Neutrophil (primary cell): ENCODE measurements around the gene POLR1G.

Experiments used
- H3K27ac ChIP-seq: fragments of 200-600 bp; sonication (generic); 2 replicates; pipeline ENCODE4 v1.5.1; 2016; ENCODE audit warnings: mild to moderate bottlenecking, moderate library complexity
- H3K27me3 ChIP-seq: fragments of 200-600 bp; sonication (generic); 2 replicates; pipeline ENCODE4 v1.6.0; 2016; ENCODE audit warnings: mild to moderate bottlenecking
- H3K36me3 ChIP-seq: fragments of 200-600 bp; sonication (generic); 2 replicates; pipeline ENCODE4 v1.5.1; 2017
- H3K4me1 ChIP-seq, 2 experiments: fragments of 200-600 bp in 1 of 2; sonication (generic) in 1 of 2; 1 replicate in 1 of 2; 2 replicates in 1 of 2; pipeline versions ENCODE4 v1.5.1 to v1.6.1; 2013 to 2016; ENCODE audit warnings: low read depth in 1 of 2, low read length in 1 of 2, mild to moderate bottlenecking in 1 of 2, moderate library complexity in 1 of 2; ENCODE audit not compliant: control insufficient read depth in 1 of 2, insufficient read depth in 1 of 2
- H3K4me3 ChIP-seq, 2 experiments: fragments of 200-600 bp in 1 of 2; sonication (generic) in 1 of 2; 1 replicate in 1 of 2; 2 replicates in 1 of 2; pipeline ENCODE4 v1.5.1; 2013 to 2016; ENCODE audit warnings: low read depth in 1 of 2, low read length in 1 of 2, mild to moderate bottlenecking in 1 of 2, moderate library complexity in 1 of 2
- H3K9me3 ChIP-seq: fragments of 200-600 bp; sonication (generic); 2 replicates; pipeline ENCODE4 v1.5.1; 2016
- TF ChIP-seq, protein P1 (sequence below): fragments of 200-600 bp; sonication (generic); IDR thresholded peaks from 2 replicates; pipeline ENCODE4 v1.5.1; 2016; ENCODE audit warnings: antibody characterized with exemption

The POLR1G gene

DNA sequence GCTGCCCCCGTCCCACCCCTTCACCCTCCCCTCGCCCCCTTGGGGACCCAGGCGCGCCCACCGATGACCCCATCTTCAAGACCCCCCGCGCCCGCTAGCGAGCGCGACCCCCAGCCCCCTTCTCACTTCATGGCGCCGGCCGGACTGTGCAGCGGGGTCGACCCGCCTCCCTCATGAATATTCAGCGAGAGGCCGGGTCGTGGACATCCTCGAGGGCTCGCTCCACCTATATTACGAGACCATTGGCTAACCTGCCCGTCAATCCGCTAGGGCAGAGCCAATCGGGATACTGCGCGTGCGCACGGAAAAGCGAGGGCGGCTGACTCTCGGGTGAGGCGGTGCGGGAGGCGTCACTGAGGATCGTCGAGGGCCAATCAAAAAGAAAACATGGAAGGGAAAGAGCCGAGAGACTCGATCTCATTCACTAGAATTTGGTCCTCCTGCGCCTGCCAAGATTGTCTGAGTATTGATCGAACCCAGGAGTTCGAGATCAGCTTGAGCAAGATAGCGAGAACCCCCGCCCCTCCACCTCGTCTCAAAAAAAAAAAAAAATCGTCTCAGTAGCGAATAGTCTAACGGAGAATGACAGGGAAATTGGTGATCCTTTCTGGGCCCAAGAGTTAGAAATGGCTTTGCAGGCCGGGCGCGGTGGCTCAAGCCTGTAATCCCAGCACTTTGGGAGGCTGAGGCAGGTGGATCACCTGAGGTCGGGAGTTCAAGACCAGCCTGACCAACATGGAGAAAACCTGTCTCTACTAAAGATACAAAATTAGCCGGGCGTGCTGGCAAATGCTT lies 35.8 kb upstream of the POLR1G start, which contains the start of gene ERCC2:
ERCC2 (minus strand) TSS at position 164 of the 795 bp plus-strand sequence; CDS start at position 131, 33 bp downstream.
- Histone ChIP-seq H3K4me3 (peak within 1 kb of the TSS; percentile 58 to 91), H3K27me3 (no peaks in the 10 kb centered on the region), H3K9me3 (no peaks in the 10 kb centered on the region), H3K4me1 (peaks cover 11 to 14% of the 10 kb centered on the region in 2 experiments), H3K27ac (peak within 1 kb of the TSS; percentile 69), H3K36me3 (no peaks in the 10 kb centered on the region)
- TF ChIP-seq, protein P1, sequence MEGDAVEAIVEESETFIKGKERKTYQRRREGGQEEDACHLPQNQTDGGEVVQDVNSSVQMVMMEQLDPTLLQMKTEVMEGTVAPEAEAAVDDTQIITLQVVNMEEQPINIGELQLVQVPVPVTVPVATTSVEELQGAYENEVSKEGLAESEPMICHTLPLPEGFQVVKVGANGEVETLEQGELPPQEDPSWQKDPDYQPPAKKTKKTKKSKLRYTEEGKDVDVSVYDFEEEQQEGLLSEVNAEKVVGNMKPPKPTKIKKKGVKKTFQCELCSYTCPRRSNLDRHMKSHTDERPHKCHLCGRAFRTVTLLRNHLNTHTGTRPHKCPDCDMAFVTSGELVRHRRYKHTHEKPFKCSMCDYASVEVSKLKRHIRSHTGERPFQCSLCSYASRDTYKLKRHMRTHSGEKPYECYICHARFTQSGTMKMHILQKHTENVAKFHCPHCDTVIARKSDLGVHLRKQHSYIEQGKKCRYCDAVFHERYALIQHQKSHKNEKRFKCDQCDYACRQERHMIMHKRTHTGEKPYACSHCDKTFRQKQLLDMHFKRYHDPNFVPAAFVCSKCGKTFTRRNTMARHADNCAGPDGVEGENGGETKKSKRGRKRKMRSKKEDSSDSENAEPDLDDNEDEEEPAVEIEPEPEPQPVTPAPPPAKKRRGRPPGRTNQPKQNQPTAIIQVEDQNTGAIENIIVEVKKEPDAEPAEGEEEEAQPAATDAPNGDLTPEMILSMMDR: no peak

DNA sequence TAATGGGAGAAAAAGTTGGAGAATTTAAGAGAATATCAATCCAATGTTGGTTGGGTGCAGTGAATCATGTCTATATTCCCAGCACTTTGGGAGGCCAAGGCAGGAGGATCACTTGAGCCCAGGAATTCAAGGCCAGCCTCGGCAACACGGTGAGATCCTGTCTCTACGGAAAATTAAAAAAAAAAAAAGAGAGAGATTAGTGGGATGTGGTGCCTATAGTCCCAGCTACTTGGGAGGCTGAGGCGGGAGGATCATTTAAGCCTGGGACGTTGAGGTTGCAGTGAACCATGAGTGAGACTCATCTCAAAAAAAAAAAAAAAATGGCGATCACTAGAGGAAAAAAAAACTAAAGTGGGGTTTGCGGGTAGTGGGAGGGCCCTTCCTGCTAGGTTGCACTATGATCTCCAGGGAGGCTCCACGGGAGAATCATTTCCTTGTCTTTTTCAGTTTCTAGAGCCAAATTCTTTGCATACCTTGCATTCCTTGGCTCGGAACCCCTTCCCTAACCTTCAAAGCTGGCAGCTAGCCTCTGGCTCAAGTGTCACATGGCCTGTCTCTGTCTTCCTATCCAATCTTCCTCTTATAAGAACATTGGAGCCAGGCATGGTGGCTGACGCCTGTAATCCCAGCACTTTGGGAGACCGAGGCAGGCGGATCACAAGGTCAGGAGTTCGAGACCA lies 30.3 kb upstream of the POLR1G start:
- TF ChIP-seq, protein P1: no peak
- Histone ChIP-seq H3K27me3 (peaks cover 7% of the 10 kb centered on the region), H3K4me3 (no peak overlapping the region), H3K9me3 (no peaks in the 10 kb centered on the region), H3K4me1 (peaks cover 2% of the 10 kb centered on the region in 2 experiments), H3K36me3 (no peaks in the 10 kb centered on the region), H3K27ac (no peak overlapping the region)

DNA sequence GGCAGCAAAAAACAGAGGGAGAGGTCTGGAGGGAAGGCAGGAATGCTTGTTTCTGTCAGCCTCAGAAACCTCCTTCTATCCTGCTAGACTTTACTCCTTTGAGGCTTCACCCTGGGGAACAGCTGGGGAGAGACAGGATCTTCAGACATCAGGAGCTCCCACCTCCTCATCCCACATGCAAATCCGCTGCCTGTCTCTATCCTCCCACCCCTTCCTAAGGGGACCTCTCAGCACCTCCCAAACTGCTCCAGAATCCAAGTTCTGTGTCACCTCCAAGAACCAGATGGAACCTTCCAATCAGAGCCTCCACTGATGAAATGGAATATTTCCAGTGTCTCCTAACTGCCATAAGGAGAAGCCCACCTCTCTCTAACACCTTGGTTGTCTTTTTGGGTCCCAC lies 26.3 kb upstream of the POLR1G start:
- H3K27ac ChIP-seq: no peak overlapping the region

DNA sequence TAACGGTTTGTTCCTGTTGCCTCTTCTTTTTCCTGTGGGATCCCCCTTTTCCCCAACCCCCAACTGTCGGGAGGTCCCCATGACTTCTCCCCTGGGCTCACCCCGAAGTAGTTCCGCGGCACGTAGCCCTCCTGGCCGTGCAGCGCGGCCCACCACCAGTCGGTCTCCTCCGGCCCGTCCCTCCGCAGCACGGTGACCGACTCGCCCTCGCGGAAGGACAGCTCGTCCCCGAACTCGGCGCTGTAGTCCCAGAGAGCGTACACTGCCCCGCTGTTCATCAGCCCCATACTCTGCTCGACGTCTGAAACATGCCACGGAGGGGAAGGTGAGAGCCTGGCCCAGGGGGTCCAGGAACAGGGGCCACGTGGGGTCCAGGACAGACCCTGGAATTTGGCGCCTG lies 24.0 kb upstream of the POLR1G start:
- Histone ChIP-seq H3K27ac (no peak overlapping the region), H3K4me3 (no peak overlapping the region), H3K9me3 (no peaks in the 10 kb centered on the region), H3K27me3 (peaks cover 47% of the 10 kb centered on the region), H3K36me3 (no peaks in the 10 kb centered on the region), H3K4me1 (no peaks in the 10 kb centered on the region)
- TF ChIP-seq, protein P1: no peak

More for the DNA sequence above, 26.3 kb upstream of the POLR1G start:
- Histone ChIP-seq H3K27me3 (peaks cover 24% of the 10 kb centered on the region), H3K4me1 (no peaks in the 10 kb centered on the region), H3K4me3 (no peak overlapping the region), H3K36me3 (no peaks in the 10 kb centered on the region), H3K9me3 (no peaks in the 10 kb centered on the region)
- TF ChIP-seq, protein P1: no peak

DNA sequence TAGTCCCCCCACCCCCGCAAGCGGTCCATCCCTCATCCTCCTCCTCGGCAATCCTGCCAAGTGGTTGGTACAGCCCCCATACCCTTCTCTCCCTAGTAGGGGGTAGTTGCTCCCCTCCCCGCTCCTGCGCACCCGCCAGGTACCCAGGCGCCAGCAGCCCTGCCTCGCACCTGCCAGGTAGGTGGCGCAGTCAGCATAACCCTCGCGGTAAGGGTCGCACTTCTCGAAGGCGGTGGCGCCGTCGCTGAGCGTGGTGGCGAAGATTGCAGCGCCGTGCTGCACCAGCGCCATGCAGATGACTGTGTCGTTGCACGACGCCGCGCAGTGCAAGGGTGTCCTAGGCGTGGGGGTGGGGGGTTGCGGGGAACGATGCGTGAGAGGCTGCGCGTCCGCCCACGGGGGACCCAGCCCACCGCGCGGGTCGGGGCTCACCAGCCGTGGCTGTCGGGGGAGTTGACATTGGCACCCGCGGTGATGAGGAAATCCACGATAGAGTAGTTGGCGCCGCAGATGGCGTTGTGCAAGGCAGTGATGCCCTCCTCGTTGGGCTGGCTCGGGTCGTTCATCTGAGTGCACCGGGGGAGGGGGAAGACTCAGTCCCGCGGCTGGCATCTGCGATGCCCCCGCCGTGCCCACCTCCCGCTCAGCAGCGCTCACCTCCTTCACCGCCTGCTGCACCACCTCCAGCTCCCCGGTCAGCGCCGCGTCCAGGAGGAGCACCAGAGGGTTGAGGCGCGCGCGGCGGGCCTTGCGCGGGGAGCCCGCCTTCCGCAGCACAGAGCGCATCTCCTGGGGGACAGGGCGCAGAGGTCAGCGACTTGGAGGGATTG lies 20.8 kb upstream of the POLR1G start:
- no peak overlapping the region for H3K4me3 ChIP-seq
- H3K36me3 ChIP-seq: no peaks in the 10 kb centered on the region
- H3K27me3 ChIP-seq: peaks cover 62% of the 10 kb centered on the region
- H3K4me1 ChIP-seq: no peaks in the 10 kb centered on the region
- H3K9me3 ChIP-seq: no peaks in the 10 kb centered on the region
- TF ChIP-seq, protein P1: no peak
- no peak overlapping the region for H3K27ac ChIP-seq
